GM23248 (cell line): ENCODE data around the gene DOK1. TPM values are rescaled to one million over a fixed set of nuclear protein-coding genes. Genes with fewer than 3 reads are reported as not detected.

Experiments
- DNase-seq: peaks from one replicate; pipeline ENCODE4 v3.0.0-alpha.2; 2015
- H2AFZ ChIP-seq: fragments of 200-600 bp; sonication (generic); 2 replicates; pipeline ENCODE4 v1.6.1; 2016; ENCODE audit warnings: antibody characterized with exemption
- H3F3A ChIP-seq: fragments of 200-600 bp; sonication (generic); 2 replicates; pipeline ENCODE4 v1.6.1; 2016; ENCODE audit warnings: mild to moderate bottlenecking, antibody characterized with exemption, mixed run types; ENCODE audit not compliant: insufficient read depth
- H3K27ac ChIP-seq: fragments of 200-600 bp; sonication (generic); 2 replicates; pipeline ENCODE4 v1.5.1; 2016; ENCODE audit warnings: mild to moderate bottlenecking
- H3K27me3 ChIP-seq: fragments of 200-600 bp; sonication (generic); replicated peaks from 2 replicates; pipeline ENCODE4 v1.6.1; 2016; ENCODE audit warnings: mild to moderate bottlenecking; ENCODE audit not compliant: insufficient read depth
- H3K36me3 ChIP-seq: fragments of 200-600 bp; sonication (generic); 2 replicates; pipeline ENCODE4 v1.6.1; 2016; ENCODE audit warnings: low read depth, mild to moderate bottlenecking
- H3K4me1 ChIP-seq: fragments of 200-600 bp; sonication (generic); 2 replicates; pipeline ENCODE4 v1.6.1; 2016; ENCODE audit warnings: mild to moderate bottlenecking; ENCODE audit not compliant: insufficient read depth
- H3K4me2 ChIP-seq: fragments of 200-600 bp; sonication (generic); one replicate; pipeline ENCODE4 v1.6.1; 2016; ENCODE audit warnings: mild to moderate bottlenecking; ENCODE audit not compliant: unreplicated experiment
- H3K4me3 ChIP-seq: fragments of 200-600 bp; sonication (generic); 2 replicates; pipeline ENCODE4 v1.5.1; 2016; ENCODE audit warnings: mild to moderate bottlenecking
- H3K79me2 ChIP-seq: fragments of 200-600 bp; sonication (generic); 2 replicates; pipeline ENCODE4 v1.6.1; 2016; ENCODE audit warnings: mild to moderate bottlenecking; ENCODE audit not compliant: insufficient read depth
- H3K9ac ChIP-seq: fragments of 200-600 bp; sonication (generic); 2 replicates; pipeline ENCODE4 v1.6.1; 2016; ENCODE audit warnings: mild to moderate bottlenecking
- H3K9me2 ChIP-seq: fragments of 200-600 bp; sonication (generic); 2 replicates; pipeline ENCODE4 v1.6.1; 2016; ENCODE audit warnings: mixed run types, mild to moderate bottlenecking, moderate library complexity; ENCODE audit not compliant: insufficient read depth
- H3K9me3 ChIP-seq: fragments of 200-600 bp; sonication (generic); one replicate; pipeline ENCODE4 v1.6.1; 2017; ENCODE audit warnings: low read depth
- H4K20me1 ChIP-seq: fragments of 200-600 bp; sonication (generic); 2 replicates; pipeline ENCODE4 v1.6.0; 2016; ENCODE audit not compliant: insufficient read depth
- EZH2 ChIP-seq: fragments of 200-600 bp; sonication (generic); IDR thresholded peaks from 2 replicates; pipeline ENCODE4 v1.6.1; 2018; ENCODE audit warnings: antibody characterized with exemption, mild to moderate bottlenecking; ENCODE audit not compliant: insufficient read depth, poor library complexity, severe bottlenecking
- EZH2phosphoT487 ChIP-seq: fragments of 200-600 bp; sonication (generic); IDR thresholded peaks from 2 replicates; pipeline ENCODE4 v1.6.1; 2018; ENCODE audit warnings: antibody characterized with exemption, moderate library complexity, mild to moderate bottlenecking, low read depth; ENCODE audit not compliant: insufficient read depth
- WGBS, 2 experiments: methylation state at CpG; one replicate each; pipeline ENCODE4 v1.1.6; 2015 to 2017; ENCODE audit warnings: low lambda C conversion rate in 2 of 2, low coverage in 1 of 2; ENCODE audit errors: missing lambda C conversion rate in 2 of 2; 5-methylcytosine and 5-hydroxymethylcytosine counted together
- in situ Hi-C: fragments of 300-500 bp; cut with MboI; formaldehyde crosslinking; loops from 2 replicates; pipeline ENCODE4 v1.15.0; 2020
- polyA plus RNA-seq: library from polyadenylated mRNA; unstranded; fragments of >200 nt; fragmentation: Nextera tagmentation; extraction: Ambion mirVana; gene quantifications from 2 replicates; pipeline ENCODE4 v1.2.1, GENCODE V29; 2016
- total RNA-seq: library from RNA; depleted of rRNA; stranded (reverse); fragments of >200 nt; shearing (Covaris generic); gene quantifications from 2 replicates; pipeline ENCODE4 v1.2.3, GENCODE V29; 2014; rRNA removed

DOK1 gene
- total RNA-seq, result 32.2 and 40.3 TPM in 2 replicates
- polyA plus RNA-seq, result 32.6 and 36.2 TPM in 2 replicates

DNA sequence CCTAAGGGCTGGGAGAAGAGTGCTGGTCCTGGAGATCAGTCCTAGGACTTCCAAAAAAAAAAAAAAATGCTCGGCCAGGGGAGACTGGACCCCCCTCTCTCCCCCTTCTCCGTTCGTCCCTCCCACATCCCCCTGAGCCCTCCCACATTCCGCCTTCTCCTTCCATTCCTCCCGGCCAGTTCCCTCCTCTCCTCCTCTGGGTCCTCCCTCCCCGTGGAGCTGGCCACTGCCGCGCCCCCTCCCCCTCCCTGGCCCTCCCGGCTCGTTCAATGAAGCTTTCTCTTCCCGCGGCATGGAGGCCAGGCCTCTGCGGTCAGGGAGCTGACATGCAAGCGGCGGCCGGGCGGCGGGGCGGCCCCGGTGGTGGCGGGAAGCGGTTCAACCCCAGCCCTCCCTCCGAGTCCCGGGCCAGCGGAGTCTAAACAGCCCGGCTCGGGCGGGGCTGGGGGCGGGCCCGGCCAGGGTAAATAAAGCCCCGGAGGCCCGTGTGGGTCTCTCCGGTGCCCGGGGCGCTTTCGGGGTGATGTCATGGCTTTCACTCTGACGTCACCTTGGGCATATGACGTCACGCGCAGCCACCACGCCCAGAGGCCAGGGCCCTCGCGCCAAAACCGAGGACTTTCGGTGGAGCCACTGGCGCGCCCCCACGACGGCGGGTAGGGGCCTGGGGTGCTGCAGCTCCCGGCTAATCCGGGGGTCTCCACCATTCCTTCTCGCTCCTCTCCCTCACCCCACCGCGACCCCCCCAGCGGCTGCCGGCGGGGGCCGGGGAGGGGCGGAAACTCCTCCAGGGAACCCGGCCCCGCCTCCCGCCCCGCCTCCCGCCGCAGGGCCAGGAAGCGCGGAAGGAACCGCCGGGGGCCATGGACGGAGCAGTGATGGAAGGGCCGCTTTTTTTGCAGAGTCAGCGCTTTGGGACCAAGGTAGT lies at the start of gene DOK1, which contains the start of gene LOXL3:
Gene DOK1, plus strand, starts transcription at position 829 of the 928 bp plus-strand sequence. Its CDS starts 35 bp downstream, at position 864.
Gene LOXL3, minus strand, starts transcription at position 51 of the 928 bp plus-strand sequence. CDS start 1,308 bp downstream, outside the sequence.
- Histone ChIP-seq H3K9ac (peak within 1 kb of the TSS; percentile 83), H4K20me1 (no peaks in the 10 kb centered on the region), H3K36me3 (no peaks in the 10 kb centered on the region), H3K4me1 (peaks cover 31% of the 10 kb centered on the region), H3K4me2 (peak within 1 kb of the TSS; percentile 84), H3K9me3 (no peaks in the 10 kb centered on the region), H2AFZ (peak within 1 kb of the TSS; percentile 93), H3K27ac (peak within 1 kb of the TSS; percentile 87), H3K4me3 (peak within 1 kb of the TSS; percentile 97), H3K79me2 (peaks cover 55% of the 10 kb centered on the region), H3F3A (peaks cover 6% of the 10 kb centered on the region; the same call in 1 of the 2 replicates), H3K9me2 (no peaks in the 10 kb centered on the region), H3K27me3 (no peaks in the 10 kb centered on the region)
- WGBS, 2 experiments, result 0 to 1% methylated on average over 17 to 67 of the region's 73 CpGs
- no peak for TF ChIP-seq EZH2phosphoT487
- no peak for TF ChIP-seq EZH2
- peak; percentile 92 for DNase-seq
- in situ Hi-C loops, result no loop called here

GRCh38 chr2:74505448-74506246 lies 48.9 kb upstream of the DOK1 start:
- H2AFZ ChIP-seq, result no peak overlapping the region
- H3F3A ChIP-seq, result peaks cover 18% of the 10 kb centered on the region
- H3K79me2 ChIP-seq, result peaks cover 26% of the 10 kb centered on the region
- H4K20me1 ChIP-seq, result no peaks in the 10 kb centered on the region
- TF ChIP-seq EZH2phosphoT487 (no peak), EZH2 (no peak)
- H3K9me2 ChIP-seq, result no peaks in the 10 kb centered on the region
- no peak overlapping the region for H3K9ac ChIP-seq
- WGBS, 2 experiments, result 96 to 97% methylated on average over 14 of the region's 14 CpGs
- peak overlapping the region; percentile 90 for H3K4me3 ChIP-seq
- in situ Hi-C loops, result no loop called here
- no peaks in the 10 kb centered on the region for H3K27me3 ChIP-seq
- H3K27ac ChIP-seq, result peak overlapping the region; percentile 96; the same call in 1 of the 2 replicates
- no peaks in the 10 kb centered on the region for H3K9me3 ChIP-seq
- H3K4me2 ChIP-seq, result peak overlapping the region; percentile 94
- no peaks in the 10 kb centered on the region for H3K36me3 ChIP-seq
- DNase-seq, result no peak
- peaks cover 27% of the 10 kb centered on the region for H3K4me1 ChIP-seq

- peak; percentile 99 for DNase-seq
- peaks cover 18% of the 10 kb centered on the region for H3F3A ChIP-seq
- H3K4me3 ChIP-seq, result peak within 1 kb of the TSS; percentile 90
- H3K27me3 ChIP-seq, result 0 out of 2 replicates have a peak, but pooled peaks cover 9% of the 10 kb centered on the region
- TF ChIP-seq EZH2 (no peak), EZH2phosphoT487 (no peak)
- H3K4me1 ChIP-seq, result peaks cover 23% of the 10 kb centered on the region
- H3K36me3 ChIP-seq, result no peaks in the 10 kb centered on the region
- peak within 1 kb of the TSS; percentile 96 for H3K27ac ChIP-seq
- H3K79me2 ChIP-seq, result peaks cover 26% of the 10 kb centered on the region
- no peaks in the 10 kb centered on the region for H3K9me2 ChIP-seq
- H3K9me3 ChIP-seq, result no peaks in the 10 kb centered on the region
- H2AFZ ChIP-seq, result peak within 1 kb of the TSS; percentile 94
- no peaks in the 10 kb centered on the region for H4K20me1 ChIP-seq
- in situ Hi-C loops, result no loop called here
- 0% methylated on average over 40 to 53 of the region's 56 CpGs for WGBS, 2 experiments
- H3K9ac ChIP-seq, result peak within 1 kb of the TSS; percentile 92
- H3K4me2 ChIP-seq, result peak within 1 kb of the TSS; percentile 94
Observed at GRCh38 chr2:74507145-74507925, 47.2 kb upstream of the DOK1 start, which contains the start of gene PCGF1. Gene PCGF1 (minus strand): TSS chr2:74507695. CDS start chr2:74507668, 27 bp downstream.
